Renal pelvis (tissue), 4 donors: Measurements from ENCODE around the gene SPATC1L. TPM values are rescaled to one million over a fixed set of nuclear protein-coding genes. Genes with fewer than 3 reads are reported as not detected.
"Not testable (repeated sequence)": the region's sequence is repeated elsewhere in the genome, so short reads cannot be mapped to it uniquely, and the experiment has no call there.

Experiments
- DNase-seq: peaks from one replicate; pipeline ENCODE4 v3.0.0-alpha.2; 2013
- polyA plus RNA-seq, 3 donors: library from polyadenylated mRNA; unstranded; fragments of 120-200 nt; gene quantifications; one replicate each; pipeline ENCODE4 v1.2.1, GENCODE V29; 2013; ENCODE audit not compliant: insufficient read length in 3 of 3

SPATC1L gene
- polyA plus RNA-seq, 3 donors = 12.3 to 18.0 (median 18.0) TPM

DNA sequence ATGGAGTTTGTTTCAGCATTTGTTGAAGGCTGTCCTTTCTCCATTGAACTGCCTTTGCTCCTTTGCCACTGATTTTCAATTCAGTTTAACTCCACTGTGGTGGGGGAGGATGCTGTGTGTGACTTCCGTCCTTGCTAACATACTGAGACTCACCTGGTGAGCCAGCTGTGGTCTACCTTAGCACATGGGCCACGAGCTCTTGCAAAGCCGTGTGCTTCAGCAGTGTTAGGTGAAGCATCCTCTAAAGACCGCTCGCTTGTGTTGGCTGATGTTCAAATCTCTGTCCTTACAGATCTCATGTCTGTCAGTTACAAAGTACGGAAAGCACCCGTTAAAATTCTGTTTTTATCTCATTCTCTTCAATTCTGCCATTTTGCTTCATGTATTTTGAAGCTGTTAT is 3.6 kb upstream of the SPATC1L start:
- DNase-seq = no peak

DNA sequence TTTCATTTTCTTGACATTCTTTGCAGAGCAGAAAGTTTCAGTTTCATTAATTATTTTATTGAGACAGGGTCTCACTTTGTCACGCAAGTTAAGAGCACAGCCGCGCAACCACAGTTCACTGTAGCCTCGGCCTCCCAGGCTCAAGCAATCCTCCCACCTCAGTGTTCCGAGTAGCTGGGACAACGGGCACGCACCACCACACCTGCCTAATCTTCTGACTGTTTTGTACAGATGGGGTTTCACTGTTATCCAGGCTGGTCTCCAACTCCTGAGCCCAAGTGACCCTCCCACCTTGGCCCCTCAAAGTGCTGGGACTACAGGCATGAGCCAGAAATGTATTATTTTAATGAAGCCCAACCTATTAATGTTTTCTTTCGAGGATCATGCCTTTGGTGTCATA is 3.0 kb upstream of the SPATC1L start:
- no peak for DNase-seq

DNA sequence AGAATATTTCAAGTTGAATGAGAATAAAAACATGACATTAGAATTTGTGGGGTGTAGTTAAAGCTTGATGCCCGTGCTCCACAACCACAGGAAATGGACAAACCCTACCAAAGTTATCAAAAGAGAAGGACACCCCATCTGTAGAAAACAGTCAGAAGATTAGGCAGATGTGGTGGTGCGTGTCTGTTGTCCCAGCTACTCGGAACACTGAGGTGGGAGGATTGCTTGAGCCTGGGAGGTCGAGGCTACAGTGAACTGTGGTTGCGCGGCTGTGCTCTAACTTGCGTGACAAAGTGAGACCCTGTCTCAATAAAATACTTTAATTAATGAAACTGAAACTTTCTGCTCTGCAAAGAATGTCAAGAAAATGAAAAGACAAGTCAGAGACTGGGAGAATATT is 1.5 kb upstream of the SPATC1L start:
- DNase-seq = no peak

DNA sequence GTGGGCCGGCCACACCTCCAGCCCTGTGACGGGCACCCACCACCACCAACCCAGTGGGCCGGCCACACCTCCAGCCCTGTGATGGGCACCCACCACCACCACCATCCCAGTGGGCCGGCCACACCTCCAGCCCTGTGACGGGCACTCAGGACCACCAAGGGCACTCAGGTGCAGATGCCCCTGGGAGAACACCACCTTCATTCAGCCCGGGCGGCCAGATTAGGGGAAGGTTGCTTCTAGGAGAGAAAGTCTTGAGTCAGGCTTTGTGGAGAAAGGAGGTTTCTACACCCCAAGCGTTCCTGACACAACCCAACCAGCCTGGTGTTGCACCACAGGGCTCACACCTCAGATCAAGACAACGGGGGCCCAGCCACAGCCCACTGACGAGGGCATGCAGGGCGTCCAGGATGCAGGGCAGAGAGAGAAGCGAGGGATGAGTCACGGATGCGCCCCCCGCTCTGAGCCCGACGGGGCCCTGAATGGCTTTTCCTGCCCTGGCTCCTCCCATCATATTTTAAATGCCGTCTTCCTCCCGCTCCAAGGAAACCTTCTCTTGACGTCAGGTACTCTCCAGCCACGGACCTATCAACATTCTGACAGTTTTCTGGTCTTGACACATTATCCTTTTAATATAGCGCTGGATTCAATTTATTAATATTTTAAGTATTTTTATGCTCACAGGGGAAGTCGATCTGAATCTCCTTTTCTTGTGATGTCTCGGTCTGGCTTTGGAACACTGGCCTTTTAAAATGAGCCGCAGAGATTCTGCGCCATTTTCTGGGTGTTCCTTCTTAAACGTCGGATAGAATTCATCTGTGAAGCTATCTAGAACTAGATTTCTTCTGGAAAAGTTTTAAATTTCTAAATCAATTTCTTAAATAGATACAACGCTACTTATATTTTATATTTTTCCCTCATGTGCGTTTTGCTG is 631 bp upstream of the SPATC1L start:
- peak; percentile 92 for DNase-seq

DNA sequence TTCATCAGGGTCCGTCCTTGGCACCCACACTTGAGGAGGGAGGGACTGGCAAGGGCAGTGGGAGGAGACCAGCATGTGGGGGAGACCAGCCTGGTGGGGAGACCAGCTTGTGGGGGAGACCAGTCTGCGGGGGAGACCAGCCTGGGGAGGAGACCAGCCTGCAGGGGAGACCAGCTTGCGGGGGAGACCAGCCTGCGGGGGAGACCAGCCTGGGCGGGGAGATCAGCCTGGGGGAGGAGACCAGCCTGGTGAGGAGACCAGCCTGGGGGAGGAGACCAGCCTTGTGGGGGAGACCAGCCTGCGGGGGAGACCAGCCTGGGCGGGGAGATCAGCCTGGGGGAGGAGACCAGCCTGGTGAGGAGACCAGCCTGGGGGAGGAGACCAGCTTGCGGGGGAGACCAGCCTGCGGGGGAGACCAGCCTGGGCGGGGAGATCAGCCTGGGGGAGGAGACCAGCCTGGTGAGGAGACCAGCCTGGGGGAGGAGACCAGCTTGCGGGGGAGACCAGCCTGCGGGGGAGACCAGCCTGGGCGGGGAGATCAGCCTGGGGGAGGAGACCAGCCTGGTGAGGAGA is 836 bp downstream of the SPATC1L start:
- DNase-seq = not testable (repeated sequence)

DNA sequence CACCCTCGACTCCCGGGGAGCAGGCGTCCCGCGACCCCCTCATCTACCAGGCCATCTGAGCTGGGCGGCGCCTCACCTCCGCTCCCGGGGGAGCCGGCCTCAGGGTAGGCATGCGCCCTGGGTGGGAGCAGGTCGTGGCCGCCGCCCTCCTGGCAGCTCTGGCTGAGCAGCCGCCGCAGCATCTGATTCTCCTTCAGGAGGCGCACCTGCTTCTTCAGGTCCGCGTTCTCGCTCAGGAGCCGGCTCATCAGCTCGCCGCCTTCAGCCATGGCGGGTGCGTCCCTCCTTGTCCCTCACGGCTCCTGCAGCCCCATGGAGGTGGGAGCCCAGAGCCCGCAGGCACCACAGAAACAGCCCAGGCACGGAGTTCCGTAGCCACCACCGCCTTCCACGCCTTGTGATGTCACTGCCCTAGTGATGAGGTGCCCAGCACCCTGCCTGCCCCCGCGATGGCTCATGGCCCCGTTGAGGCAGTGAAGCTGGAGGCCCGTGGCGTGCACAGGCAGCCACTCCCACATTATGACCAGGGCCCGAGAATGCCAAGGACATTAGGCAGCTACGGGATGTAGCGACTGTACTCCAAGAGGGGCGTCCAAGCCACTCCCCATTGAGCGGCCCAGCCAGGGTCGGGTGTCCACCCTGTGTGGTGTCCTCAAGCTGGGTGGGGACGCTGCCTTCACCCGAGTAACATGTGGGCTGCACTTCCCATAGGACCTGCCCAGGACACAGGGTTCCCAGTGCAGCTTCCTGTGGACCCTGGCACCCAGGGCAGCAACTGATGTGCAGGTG is 1.5 kb downstream of the SPATC1L start:
- no peak for DNase-seq

DNA sequence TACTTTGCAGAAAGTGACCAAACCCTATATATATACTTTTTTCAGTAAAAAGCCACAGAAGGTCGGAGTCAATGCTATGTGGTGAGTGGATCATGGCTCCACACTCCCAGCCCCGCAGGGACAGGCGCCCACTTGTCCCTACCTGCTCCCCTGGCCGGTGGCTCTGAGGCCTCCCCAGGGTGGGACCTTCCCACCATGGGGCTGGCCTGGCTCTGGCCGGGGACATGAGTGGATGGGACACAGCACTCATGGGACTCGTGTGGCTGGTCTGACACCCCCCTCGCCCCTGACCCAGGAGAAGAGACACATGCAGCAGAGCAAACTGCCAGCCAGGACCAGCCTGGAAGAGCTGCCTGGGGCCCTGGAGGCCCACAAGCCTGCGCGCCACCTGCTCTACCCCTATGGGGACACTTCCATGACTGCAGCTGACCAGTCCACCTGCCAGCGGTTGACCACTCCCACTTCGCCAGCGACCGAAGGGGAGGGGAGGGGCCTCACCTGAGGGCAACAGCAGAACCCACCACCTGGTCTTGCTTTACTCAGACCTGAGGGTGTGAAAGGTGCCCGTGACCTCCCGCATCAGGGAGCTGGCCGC is 2.2 kb downstream of the SPATC1L start:
- DNase-seq = no peak

DNA sequence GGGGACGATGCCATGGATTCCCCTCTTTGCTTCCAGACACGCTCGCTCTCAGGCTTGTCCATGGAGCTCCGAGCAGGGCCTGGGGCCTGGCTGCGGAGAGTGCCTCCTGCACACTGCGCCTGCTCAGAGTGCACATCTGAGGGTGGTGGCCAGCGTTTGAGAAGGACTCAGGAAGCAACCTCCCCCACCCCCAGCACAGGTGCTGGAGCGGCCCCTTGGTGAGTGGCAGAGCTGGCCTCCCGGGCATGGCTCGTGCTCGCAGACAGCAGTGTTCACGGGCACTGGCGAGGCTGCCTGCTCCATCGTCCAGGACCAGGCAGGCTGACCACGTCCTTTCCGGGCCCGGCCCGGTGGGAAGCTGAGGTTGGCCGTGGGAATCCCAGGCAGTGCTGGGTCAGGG is 2.8 kb downstream of the SPATC1L start:
- no peak for DNase-seq

DNA sequence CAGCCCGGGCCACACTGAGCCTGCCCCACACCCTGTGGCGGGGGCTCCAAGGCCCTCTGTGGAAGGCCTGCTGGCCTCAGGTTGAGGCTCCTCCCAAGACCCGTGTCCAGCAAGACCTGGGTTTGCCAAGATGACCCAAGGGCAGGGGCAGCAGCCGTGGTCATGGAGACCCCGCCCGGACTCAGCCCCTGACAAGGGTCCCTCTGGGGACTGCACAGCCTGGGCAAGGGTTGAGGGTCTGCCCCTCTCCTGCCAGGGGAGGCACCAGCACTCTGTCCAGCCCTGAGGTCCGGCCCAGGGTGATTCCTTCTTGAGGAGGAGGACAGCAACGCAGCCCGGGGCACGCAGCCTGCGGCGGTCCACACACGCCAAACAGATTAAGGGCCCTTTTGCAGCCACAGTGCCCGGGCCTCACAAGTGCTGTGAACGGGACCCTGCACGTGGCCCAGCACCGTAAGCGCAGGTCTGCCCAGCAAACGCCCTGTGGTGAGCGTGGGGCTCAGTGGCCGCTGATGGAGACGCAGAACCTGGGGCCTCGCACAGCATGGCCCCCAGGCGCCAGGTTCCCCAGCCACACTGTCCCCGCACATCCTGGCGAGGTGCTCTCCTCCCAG is 3.4 kb downstream of the SPATC1L start:
- DNase-seq = no peak

DNA sequence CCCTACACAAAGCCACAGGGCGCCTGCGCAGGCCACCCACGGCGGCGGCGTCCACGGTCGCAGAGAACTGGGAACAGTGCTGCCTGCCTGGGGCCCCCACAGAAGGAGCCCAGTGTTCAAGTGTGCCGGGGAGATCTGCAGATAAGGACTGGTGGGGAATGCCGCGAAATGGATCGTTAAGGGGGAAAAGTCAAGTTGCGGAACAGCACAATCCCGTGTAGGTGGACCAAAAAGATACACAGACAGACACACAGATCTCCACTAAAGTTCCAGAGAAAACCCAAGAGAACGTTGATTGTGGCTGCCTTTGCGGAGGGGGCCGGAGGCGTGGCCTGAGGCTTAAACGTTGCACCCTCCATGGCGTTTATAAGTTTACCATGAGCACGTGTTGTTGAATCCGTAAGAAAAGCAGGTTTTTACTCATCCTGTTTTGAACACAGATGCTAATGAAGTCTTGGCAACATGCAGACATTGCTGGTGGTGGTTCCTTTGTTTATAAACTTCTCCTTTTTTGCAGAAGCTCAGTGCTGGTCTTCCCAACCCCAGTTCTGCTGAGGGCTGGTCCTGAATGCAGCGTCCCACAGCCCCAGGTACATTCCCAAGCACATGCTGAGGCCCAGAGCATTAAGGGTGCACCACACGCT is 4.1 kb downstream of the SPATC1L start:
- DNase-seq = no peak

DNA sequence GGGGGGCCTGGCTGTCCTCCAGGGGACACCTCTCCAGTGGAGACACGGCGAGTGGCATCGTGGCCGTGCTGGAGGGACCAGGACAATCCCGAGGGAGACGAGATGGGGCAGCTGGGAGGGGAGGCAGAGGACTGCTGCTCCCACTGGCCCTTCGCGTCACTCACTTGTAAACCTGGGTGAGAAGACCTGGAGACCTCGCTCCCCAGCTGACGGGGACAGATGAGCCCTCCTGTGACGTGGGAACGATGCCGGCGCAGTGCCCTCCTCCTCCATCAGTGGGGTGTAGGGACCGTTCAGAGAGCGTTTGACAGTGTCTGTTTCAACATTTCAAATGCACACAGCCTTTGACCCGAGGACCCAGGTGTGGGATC is 4.6 kb downstream of the SPATC1L start:
- no peak for DNase-seq

DNA sequence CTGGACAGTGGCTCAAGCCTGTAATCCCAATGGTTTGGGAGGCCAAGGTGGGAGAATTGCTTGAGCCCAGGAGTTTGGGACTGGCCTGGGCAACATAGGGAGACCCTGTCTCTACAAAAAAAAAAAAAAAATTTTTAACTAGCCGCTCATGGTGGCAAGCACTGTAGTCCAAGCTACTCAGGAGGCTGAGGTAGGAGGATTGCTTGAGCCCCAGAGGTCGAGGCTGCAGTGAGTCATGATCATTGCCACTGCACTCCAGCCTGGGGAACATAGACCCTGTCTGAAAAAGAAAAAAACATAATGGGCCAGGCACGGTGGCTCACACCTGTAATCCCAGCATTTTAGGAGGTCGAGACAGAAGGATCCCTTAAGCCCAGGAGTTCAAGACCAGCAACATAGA is 5.3 kb downstream of the SPATC1L start:
- no peak for DNase-seq

DNA sequence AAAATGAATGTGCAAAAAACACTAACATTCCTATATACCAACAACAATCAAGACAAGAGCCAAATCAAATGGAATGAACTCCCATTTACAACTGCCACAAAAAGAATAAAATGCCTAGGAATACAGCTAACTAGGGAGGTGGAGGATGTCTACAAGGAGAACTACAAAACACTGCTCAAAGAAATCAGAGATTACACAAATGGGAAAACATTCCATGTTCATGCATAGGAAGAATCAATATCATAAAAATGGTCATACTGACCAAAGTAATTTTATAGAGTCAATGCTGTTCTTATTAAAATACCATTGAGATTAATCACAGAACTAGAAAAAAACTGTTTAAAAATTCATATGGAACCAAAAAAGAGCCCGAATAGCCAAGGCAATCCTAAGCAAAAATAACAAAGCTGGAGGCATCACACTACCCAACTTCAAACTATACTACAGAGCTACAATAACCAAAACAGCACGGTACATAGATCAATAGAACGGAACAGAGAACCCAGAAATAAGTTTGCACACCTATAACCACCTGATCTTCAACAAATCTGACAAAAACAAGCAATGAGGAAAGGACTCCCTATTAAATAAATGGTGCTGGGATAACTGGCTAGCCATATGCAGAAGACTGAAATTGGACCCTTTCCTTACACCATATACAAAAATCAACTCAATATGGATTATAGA is 7.7 kb downstream of the SPATC1L start:
- not testable (repeated sequence) for DNase-seq

DNA sequence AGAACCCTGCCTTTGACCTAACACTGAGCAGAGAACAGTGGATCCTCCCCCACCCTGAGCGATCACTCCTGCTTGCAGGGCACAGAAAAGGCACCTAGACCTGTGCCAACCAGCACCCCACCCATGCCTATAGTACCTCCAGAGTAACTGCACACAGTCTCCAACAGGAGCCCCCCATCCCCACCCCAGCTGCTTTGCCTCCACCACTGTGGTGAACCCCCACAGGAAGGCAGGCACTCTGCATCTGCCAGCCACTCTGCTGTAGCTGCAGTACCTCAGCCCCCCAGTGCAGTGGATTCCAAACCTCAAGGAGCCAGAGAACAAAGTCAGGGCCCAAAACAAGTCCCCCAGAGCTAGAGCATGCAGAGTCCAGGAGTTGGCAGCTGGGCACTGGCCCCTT is 10.7 kb downstream of the SPATC1L start:
- DNase-seq = no peak

DNA sequence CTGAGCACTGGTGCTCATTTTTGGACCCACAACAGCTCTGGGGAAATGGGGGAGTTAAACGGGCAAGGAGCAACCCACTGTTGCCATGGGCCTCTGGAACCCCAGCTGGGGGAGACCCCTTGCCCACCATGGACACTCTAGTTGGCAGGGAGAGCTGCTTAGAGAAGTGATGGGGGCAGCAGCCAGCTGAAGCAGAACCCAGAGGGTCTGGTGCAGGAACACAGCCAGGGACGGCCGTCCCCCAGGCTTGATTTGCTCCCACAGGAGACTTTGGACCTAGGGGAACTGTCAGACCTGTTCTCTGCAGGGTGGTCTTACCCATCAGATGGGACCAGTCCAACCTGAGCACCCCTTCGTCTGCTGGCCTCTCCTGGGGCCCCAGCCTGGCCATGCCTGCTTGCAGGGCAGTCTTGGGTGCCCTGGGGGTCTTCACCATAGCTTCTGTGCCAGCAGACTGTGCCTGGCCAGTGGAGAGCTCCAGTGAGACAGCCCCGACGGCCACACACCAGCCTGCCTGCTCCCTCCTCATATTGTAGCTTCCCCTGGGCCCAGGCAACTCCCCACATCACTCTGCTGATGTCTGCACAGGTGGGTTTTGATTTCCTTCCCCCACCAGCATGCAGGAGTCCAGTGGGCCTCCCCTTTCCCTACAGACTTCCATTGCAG is 11.3 kb downstream of the SPATC1L start:
- no peak for DNase-seq

DNA sequence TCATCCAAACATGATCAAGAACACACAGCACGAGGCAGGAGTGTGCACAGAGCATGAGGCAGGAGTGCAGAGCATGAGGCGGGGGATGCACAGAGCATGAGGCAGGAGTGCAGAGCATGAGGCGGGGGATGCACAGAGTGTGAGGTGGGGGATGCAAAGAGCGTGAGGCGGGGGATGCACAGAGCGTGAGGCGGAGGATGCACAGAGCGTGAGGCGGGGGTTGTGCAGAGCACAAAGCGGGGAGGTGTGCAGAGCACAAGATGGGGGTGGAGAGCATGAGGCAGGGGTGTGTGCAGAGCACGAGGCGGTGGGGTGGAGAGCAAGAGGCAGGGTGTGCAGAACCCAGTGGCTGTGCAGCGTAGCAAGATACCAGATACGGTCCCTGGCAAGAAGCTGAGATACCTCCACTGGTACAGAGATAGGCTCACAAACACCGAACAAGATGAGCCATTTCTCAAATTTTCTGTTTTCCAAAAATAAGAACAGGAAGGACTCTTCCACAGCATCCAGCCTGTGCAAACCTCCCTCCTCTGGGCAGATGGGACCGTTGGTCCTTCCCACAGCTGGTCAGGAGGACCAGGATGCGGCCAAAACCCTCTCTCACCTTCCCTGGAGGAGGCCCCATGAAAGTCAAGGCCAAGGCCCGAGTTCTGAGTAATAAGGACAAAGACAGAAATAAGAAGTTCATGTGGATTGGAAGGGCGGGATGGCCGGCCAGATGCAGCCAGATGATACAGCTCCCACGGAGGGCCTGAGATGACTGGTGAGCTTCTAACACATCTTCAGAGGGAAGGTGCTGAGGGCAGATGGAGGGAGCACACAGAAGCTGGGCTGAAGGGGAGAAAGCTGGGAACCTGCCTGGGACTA is 12.0 kb downstream of the SPATC1L start:
- no peak for DNase-seq

DNA sequence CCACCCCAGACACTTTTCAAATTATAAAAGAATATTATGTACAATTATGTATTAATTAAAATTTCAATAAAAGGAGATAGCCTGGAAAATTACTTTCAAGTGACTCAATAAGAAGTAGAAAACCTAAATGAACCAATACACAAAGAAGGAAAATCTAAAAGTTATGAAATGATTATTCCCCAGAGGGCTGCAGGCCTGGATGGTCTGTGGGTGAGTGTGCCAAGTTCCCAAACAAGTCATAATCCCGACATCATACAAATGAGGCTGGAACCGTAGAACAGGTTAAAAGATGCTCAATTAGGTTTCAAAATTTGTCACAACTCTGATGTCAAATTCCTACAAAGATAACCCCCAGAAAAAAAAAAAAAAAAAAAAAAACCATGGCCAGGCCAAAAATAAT is 12.7 kb downstream of the SPATC1L start:
- DNase-seq = no peak

DNA sequence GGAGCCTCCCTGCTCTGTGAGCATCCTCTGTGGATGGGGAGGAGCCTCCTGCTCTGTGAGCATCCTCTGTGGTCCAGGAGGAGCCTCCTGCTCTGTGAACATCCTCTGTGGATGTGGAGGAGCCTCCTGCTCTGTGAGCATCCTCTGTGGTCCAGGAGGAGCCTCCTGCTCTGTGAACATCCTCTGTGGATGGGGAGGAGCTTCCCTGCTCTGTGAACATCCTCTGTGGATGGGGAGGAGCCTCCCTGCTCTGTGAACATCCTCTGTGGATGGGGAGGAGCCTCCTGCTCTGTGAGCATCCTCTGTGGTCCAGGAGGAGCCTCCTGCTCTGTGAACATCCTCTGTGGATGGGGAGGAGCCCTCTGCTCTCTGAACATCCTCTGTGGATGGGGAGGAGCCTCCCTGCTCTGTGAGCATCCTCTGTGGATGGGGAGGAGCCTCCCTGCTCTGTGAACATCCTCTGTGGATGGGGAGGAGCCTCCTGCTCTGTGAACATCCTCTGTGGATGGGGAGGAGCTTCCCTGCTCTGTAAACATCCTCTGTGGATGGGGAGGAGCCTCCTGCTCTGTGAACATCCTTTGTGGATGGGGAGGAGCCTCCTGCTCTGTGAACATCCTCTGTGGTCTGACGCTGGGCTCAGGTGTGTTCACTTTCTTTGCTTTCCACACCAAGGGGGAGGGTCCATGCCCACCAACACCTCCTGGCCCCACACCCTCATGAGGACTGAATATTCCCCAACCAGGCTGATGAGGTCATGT is 13.6 kb downstream of the SPATC1L start:
- DNase-seq = not testable (repeated sequence)
